Colonic mucosa (tissue), 4 donors: ENCODE data around the gene EGF. TPM values are rescaled to one million over a fixed set of nuclear protein-coding genes. Genes with fewer than 3 reads are reported as not detected.
"Not testable (repeated sequence)": the region's sequence is repeated elsewhere in the genome, so short reads cannot be mapped to it uniquely, and the experiment has no call there.

Source experiments
- DNase-seq: peaks from one replicate; pipeline ENCODE4 v3.0.0-alpha.2; 2020
- H3K27ac ChIP-seq: fragments of 200-600 bp; one replicate; pipeline ENCODE4 v1.8.0; 2021
- H3K27me3 ChIP-seq: fragments of 200-600 bp; one replicate; pipeline ENCODE4 v1.8.0; 2021
- H3K36me3 ChIP-seq: fragments of 200-600 bp; one replicate; pipeline ENCODE4 v1.8.0; 2021
- H3K4me1 ChIP-seq: fragments of 200-600 bp; one replicate; pipeline ENCODE4 v1.8.0; 2021; ENCODE audit warnings: mild to moderate bottlenecking
- H3K4me3 ChIP-seq: fragments of 200-600 bp; one replicate; pipeline ENCODE4 v1.8.0; 2021
- H3K9ac ChIP-seq, 2 donors: one replicate each; pipeline ENCODE4 v1.7.0; 2013; ENCODE audit warnings: control low read depth in 2 of 2, low read depth in 2 of 2, low read length in 2 of 2
- H3K9me3 ChIP-seq: fragments of 200-600 bp; one replicate; pipeline ENCODE4 v1.8.0; 2021
- intact Hi-C: fragments of 100-400 bp; cut with DNase I; formaldehyde crosslinking; loops from one replicate; pipeline ENCODE4 v1.14.1; 2022
- total RNA-seq, 2 donors: library from RNA; stranded (reverse); fragmentation: NEBNext Ultra II Directional in 1 of 2; extraction: Animal tissue kit (Norgen Biotek cat#: 25700) in 1 of 2; gene quantifications; one replicate each; pipeline ENCODE4 v1.2.1, GENCODE V29; 2021
- TF ChIP-seq, protein P1 (sequence below): fragments of 200-600 bp; IDR thresholded peaks from one replicate; pipeline ENCODE4 v1.8.0; 2022; ENCODE audit warnings: antibody characterized with exemption, mild to moderate bottlenecking
- donor health status: healthy.
- donor health status: DM: no; HTN: no; CAD: no.
- donor health status: DM: no; HTN: no; CAD: no.

The EGF gene
- total RNA-seq, 2 donors from 2014 or later = 2.2 to 2.8 TPM

DNA sequence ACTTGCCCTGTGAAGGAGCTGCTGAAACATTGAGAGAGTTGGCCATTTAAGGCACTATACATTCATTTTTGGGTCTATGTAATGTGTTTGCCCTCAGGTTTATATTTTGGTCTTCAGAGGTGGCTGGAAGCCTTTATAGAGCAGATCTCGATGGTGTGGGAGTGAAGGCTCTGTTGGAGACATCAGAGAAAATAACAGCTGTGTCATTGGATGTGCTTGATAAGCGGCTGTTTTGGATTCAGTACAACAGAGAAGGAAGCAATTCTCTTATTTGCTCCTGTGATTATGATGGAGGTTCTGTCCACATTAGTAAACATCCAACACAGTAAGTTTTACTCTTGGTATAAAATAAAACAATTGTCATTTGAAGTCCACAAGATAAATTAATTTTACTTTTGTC, 31.1 kb downstream of the EGF start:
- TF ChIP-seq, protein P1, sequence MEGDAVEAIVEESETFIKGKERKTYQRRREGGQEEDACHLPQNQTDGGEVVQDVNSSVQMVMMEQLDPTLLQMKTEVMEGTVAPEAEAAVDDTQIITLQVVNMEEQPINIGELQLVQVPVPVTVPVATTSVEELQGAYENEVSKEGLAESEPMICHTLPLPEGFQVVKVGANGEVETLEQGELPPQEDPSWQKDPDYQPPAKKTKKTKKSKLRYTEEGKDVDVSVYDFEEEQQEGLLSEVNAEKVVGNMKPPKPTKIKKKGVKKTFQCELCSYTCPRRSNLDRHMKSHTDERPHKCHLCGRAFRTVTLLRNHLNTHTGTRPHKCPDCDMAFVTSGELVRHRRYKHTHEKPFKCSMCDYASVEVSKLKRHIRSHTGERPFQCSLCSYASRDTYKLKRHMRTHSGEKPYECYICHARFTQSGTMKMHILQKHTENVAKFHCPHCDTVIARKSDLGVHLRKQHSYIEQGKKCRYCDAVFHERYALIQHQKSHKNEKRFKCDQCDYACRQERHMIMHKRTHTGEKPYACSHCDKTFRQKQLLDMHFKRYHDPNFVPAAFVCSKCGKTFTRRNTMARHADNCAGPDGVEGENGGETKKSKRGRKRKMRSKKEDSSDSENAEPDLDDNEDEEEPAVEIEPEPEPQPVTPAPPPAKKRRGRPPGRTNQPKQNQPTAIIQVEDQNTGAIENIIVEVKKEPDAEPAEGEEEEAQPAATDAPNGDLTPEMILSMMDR = no peak
- no peak for DNase-seq
- intact Hi-C loops = no loop called here

GRCh38 chr4:109944591-109944990, 31.9 kb downstream of the EGF start:
- intact Hi-C loops = no loop called here

More for the DNA sequence above, 31.1 kb downstream of the EGF start:
- Histone ChIP-seq H3K4me1 (no peaks in the 10 kb centered on the region), H3K4me3 (no peak overlapping the region), H3K27ac (no peak overlapping the region), H3K36me3 (no peaks in the 10 kb centered on the region), H3K9ac (no peak overlapping the region), H3K9me3 (no peaks in the 10 kb centered on the region), H3K27me3 (no peaks in the 10 kb centered on the region)

GRCh38 chr4:109945056-109945455, 32.4 kb downstream of the EGF start:
- intact Hi-C loops = no loop called here
- Histone ChIP-seq H3K4me3 (no peak overlapping the region), H3K27ac (no peak overlapping the region), H3K9me3 (no peaks in the 10 kb centered on the region), H3K27me3 (no peaks in the 10 kb centered on the region), H3K4me1 (no peaks in the 10 kb centered on the region), H3K9ac (no peak overlapping the region), H3K36me3 (no peaks in the 10 kb centered on the region)
- no peak for DNase-seq
- TF ChIP-seq, protein P1 = no peak

More at GRCh38 chr4:109944591-109944990, 31.9 kb downstream of the EGF start:
- Histone ChIP-seq H3K4me1 (no peaks in the 10 kb centered on the region), H3K36me3 (no peaks in the 10 kb centered on the region), H3K9me3 (no peaks in the 10 kb centered on the region), H3K4me3 (no peak overlapping the region), H3K27me3 (no peaks in the 10 kb centered on the region), H3K27ac (no peak overlapping the region), H3K9ac (no peak overlapping the region)
- DNase-seq = no peak
- TF ChIP-seq, protein P1 = no peak

DNA sequence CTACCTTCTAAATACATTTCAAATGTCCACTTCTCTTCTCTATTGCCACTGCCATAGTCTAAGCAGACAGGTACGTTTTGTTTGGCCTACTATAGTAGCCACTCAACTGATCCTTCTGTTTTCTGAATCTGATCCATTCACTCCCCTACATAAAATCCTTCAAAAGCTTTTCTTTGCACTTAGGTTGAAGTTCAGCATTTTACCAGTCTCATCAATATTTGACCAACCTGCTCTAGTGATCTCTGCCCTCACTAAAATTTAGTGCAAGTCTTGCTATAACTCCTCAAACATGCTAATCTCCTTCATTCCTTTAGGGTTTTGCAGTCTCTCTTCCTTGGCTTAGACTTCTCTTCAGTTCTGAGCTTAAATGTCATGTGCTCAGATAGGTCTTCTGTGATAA, 33.4 kb downstream of the EGF start:
- DNase-seq = no peak
- Histone ChIP-seq H3K4me3 (no peak overlapping the region), H3K27me3 (no peaks in the 10 kb centered on the region), H3K9me3 (no peaks in the 10 kb centered on the region), H3K9ac (no peak overlapping the region), H3K4me1 (no peaks in the 10 kb centered on the region), H3K36me3 (no peaks in the 10 kb centered on the region), H3K27ac (no peak overlapping the region)
- intact Hi-C loops = no loop called here
- TF ChIP-seq, protein P1 = no peak

DNA sequence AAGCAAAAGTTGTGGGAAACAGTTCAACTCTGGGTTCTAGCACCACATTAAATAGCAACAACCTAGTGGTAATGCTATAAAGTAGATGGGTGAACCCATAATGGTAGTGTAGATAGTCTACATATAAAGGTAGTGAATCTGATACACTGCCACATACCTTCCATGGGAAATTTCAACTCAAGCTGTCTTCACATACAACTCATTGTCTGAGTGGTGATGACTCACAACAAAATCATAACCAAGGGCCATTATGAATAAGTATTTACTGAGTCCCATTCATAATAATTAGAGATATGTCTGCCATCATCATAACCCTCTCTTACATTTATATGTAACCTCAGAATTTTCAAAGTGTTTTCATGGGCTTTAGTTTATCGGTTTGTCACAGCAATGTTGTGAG, 34.8 kb downstream of the EGF start:
- no peaks in the 10 kb centered on the region for H3K27me3 ChIP-seq
- no peaks in the 10 kb centered on the region for H3K4me1 ChIP-seq
- no peak for DNase-seq
- H3K27ac ChIP-seq = no peak overlapping the region
- no peaks in the 10 kb centered on the region for H3K36me3 ChIP-seq
- TF ChIP-seq, protein P1 = no peak
- H3K9ac ChIP-seq = no peak overlapping the region
- H3K9me3 ChIP-seq = no peaks in the 10 kb centered on the region
- intact Hi-C loops = no loop called here
- H3K4me3 ChIP-seq = no peak overlapping the region

DNA sequence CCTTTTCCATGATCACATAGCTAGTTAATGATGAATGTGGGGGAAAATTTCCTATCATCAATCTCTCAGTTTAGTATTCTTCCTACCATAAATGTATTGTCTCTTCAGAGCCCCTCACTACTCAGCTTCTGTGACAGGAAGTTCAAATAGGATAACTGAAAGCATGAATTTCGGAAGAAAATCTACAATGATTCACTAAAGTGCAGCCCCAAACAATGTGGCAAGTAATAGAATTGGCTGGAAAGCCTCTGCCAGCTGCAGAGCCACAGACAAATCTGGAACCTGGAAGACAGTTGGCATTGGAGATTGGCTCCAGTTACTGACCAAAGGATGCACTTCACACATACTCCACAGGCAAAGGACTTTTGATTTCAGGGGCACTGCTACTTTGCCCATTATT, 35.2 kb downstream of the EGF start:
- H3K9me3 ChIP-seq = no peaks in the 10 kb centered on the region
- no peak for DNase-seq
- no peaks in the 10 kb centered on the region for H3K4me1 ChIP-seq
- TF ChIP-seq, protein P1 = no peak
- H3K27ac ChIP-seq = no peak overlapping the region
- no peak overlapping the region for H3K9ac ChIP-seq
- H3K27me3 ChIP-seq = no peaks in the 10 kb centered on the region
- intact Hi-C loops = no loop called here
- H3K4me3 ChIP-seq = no peak overlapping the region
- H3K36me3 ChIP-seq = no peaks in the 10 kb centered on the region

DNA sequence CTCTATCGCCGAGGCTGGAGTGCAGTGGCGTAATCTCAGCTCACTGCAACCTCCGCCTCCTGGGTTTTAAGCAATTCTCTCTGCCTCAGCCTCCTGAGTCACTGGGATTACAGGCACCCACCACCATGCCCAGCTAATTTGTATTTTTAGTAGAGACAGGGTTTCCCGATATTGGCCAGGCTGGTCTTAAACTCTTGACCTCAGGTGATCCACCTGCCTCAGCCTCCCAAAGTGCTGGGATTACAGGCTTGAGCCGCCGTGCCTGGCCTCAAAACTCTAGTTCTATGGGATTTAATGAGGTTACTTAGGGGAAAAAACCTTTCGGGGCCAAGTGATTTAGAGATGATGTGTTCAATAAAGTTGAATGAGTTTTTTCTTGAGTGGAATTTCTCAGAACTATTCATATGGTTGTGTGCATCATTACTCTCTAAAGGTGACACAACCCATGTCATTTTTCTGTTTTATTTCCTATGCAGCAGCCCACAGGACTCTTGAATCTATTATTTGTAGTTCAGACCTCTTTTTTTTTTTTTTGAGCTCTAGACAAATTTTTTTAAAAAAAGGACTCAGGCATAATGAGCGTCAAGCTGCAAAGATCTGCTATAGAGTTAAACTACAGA, 36.5 kb downstream of the EGF start:
- H3K9me3 ChIP-seq, H3K27ac ChIP-seq, H3K36me3 ChIP-seq, H3K4me3 ChIP-seq, H3K27me3 ChIP-seq, DNase-seq, intact Hi-C loops, H3K9ac ChIP-seq, H3K4me1 ChIP-seq: not testable (repeated sequence)
